Measurements from ENCODE around the gene TANC1. TPM values are rescaled to one million over a fixed set of nuclear protein-coding genes. Genes with fewer than 3 reads are reported as not detected.

TANC1 gene
- total and polyA plus RNA-seq, 11 donors, result 26.6 to 91.1 (median 68.8) TPM

GRCh38 chr2:159089543-159089942, 121.1 kb downstream of the TANC1 start:
- peak; percentile 54 to 83 (median 79) for ATAC-seq
- Histone ChIP-seq H3K27ac (peak overlapping the region in 11 of 12 donors; percentile 44 to 82 (median 70)), H3K4me1 (peaks cover 36 to 100% (median 97%) of the 10 kb centered on the region in 12 donors), H3K9me3 (no peaks in the 10 kb centered on the region), H3K36me3 (no peaks in the 10 kb centered on the region), H3K4me3 (no peak overlapping the region), H3K27me3 (no peaks in the 10 kb centered on the region)
- WGBS, 4 donors, result 37 to 61% (median 46%) methylated on average over 3 of the region's 3 CpGs
- TF ChIP-seq CTCF (IDR thresholded peaks at IDR 0.05), result no peak
- no peak for TF ChIP-seq POLR2A (IDR thresholded peaks at IDR 0.05)
- peak in 4 of 5 donors; percentile 49 to 78 (median 57) for DNase-seq
- intact Hi-C loops (cut with DNase I), result no loop called here

GRCh38 chr2:159090514-159091201, 122.2 kb downstream of the TANC1 start:
- H3K27ac ChIP-seq, result peak overlapping the region; percentile 58 to 82 (median 73)
- DNase-seq (no peak), ATAC-seq (peak in 3 of 4 donors; percentile 23 to 32 (median 29))
- WGBS, 4 donors, result 23 to 35% (median 28%) methylated on average over 11 of the region's 11 CpGs
- intact Hi-C loops (cut with DNase I), result loop anchor here in 1 of 10 donors (10.0 kb wide), 1 partner anchor 56 kb away; no protein-coding TSS in a partner anchor
- TF ChIP-seq CTCF (IDR thresholded peaks at IDR 0.05), result no peak
- TF ChIP-seq POLR2A (IDR thresholded peaks at IDR 0.05), result no peak
- no peaks in the 10 kb centered on the region for H3K27me3 ChIP-seq
- H3K36me3 ChIP-seq, result no peaks in the 10 kb centered on the region
- H3K9me3 ChIP-seq, result peaks cover 0 to under 1% (median 0%) of the 10 kb centered on the region in 12 donors
- H3K4me3 ChIP-seq, result peak overlapping the region in 1 of 12 donors; percentile 0
- peaks cover 32 to 100% (median 95%) of the 10 kb centered on the region in 12 donors for H3K4me1 ChIP-seq

- H3K36me3 ChIP-seq, result no peaks in the 10 kb centered on the region
- peaks cover 30 to 99% (median 88%) of the 10 kb centered on the region in 12 donors for H3K4me1 ChIP-seq
- intact Hi-C loops (cut with DNase I), result loop anchor here in 1 of 10 donors (10.0 kb wide), 1 partner anchor 57 kb away; no protein-coding TSS in a partner anchor
- H3K4me3 ChIP-seq, result peak overlapping the region in 1 of 12 donors; percentile 0
- no peak for TF ChIP-seq POLR2A (IDR thresholded peaks at IDR 0.05)
- no peak for TF ChIP-seq CTCF (IDR thresholded peaks at IDR 0.05)
- no peak for DNase-seq
- H3K27ac ChIP-seq, result peak overlapping the region; percentile 58 to 82 (median 73)
- H3K9me3 ChIP-seq, result peaks cover 0 to 7% (median 2%) of the 10 kb centered on the region in 12 donors
- WGBS, 4 donors, result 12 to 34% (median 15%) methylated on average over 2 of the region's 2 CpGs
- ATAC-seq, result peak in 2 of 4 donors; percentile 1 to 39
- no peaks in the 10 kb centered on the region for H3K27me3 ChIP-seq
These were observed 122.9 kb downstream of the TANC1 start for GRCh38 chr2:159091381-159091780.

- 20 to 26% (median 23%) methylated on average over 4 of the region's 4 CpGs for WGBS, 4 donors
- ATAC-seq (no peak), DNase-seq (no peak)
- TF ChIP-seq POLR2A (IDR thresholded peaks at IDR 0.05), result no peak
- no peak for TF ChIP-seq CTCF (IDR thresholded peaks at IDR 0.05)
- Histone ChIP-seq H3K36me3 (no peaks in the 10 kb centered on the region), H3K4me1 (peaks cover 29 to 99% (median 83%) of the 10 kb centered on the region in 12 donors), H3K27me3 (no peaks in the 10 kb centered on the region), H3K27ac (peak overlapping the region; percentile 58 to 82 (median 73)), H3K4me3 (peak overlapping the region in 2 of 12 donors; percentile 7 to 13), H3K9me3 (peaks cover 0 to 11% (median 8%) of the 10 kb centered on the region in 12 donors)
- intact Hi-C loops (cut with DNase I), result loop anchor here in 1 of 10 donors (10.0 kb wide), 1 partner anchor 57 kb away; no protein-coding TSS in a partner anchor
These were observed 123.5 kb downstream of the TANC1 start for GRCh38 chr2:159091976-159092375.
